DMS79 (cell line): ENCODE measurements around the gene CNOT6.
"Not testable (repeated sequence)": the region's sequence is repeated elsewhere in the genome, so short reads cannot be mapped to it uniquely, and the experiment has no call there.

Experiments
- DNase-seq: peaks from one replicate; lab custom pipeline; 2025; lab: John Stamatoyannopoulos, UW

The CNOT6 gene

DNA sequence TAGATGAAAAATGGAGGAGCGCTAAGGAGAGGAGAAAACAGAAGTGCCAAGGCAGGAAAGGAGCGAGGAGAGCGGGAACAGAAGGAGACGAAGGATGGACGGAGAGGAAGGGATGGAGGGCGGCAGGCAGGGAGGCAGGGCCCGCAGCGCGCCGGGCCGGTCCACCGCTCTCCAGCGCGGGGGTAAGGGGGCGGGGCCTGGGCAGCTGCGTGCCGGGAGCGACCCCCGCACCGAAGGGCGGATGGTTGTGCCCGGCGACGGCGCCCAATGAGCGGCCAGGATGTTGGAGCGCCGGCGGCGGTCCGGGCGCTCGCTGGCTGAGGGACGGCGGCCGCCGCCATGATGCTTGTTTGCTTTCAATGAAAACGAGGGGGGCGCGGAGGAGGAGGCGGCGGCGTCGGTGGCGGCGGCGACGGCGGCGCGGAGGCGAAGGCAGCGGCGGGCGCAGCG is at the start of gene CNOT6:
CNOT6 (plus strand) TSS at position 320 of the 450 bp plus-strand sequence. CDS start 34,898 bp downstream, outside the sequence.
- peak; percentile 58 for DNase-seq

- DNase-seq, result no peak
Observed at GRCh38 chr5:180454752-180455151, 39.4 kb upstream of the CNOT6 start.

GRCh38 chr5:180455872-180456271 is 38.3 kb upstream of the CNOT6 start:
- no peak for DNase-seq

- no peak for DNase-seq
Observed at GRCh38 chr5:180456792-180457191, 37.4 kb upstream of the CNOT6 start.

GRCh38 chr5:180458852-180459673 is 35.1 kb upstream of the CNOT6 start:
- DNase-seq, result not testable (repeated sequence)

- DNase-seq, result not testable (repeated sequence)
Observed at GRCh38 chr5:180459674-180460142, 34.5 kb upstream of the CNOT6 start.

DNA sequence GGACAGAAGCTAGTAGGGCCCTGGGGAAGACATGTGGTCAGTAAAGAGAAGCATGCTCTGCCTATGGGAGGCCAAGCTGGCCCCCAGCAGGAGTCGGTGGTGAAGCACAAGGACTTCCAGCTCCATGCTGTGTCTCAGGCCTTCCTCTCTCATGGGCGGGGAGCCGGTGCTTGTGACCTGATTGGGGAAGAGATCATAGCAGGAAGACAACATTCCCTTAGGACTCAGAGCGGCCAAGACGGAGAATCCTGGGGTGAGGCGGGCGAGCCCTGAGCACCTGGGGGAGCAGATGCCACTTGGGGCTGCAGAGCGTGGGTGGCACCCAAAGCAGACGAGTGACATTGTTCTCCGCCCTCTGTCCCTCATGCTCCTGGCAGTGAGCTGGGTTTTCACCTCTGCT is 33.3 kb upstream of the CNOT6 start:
- DNase-seq, result no peak

- DNase-seq, result no peak
Observed at GRCh38 chr5:180461303-180461702, 32.9 kb upstream of the CNOT6 start.

DNA sequence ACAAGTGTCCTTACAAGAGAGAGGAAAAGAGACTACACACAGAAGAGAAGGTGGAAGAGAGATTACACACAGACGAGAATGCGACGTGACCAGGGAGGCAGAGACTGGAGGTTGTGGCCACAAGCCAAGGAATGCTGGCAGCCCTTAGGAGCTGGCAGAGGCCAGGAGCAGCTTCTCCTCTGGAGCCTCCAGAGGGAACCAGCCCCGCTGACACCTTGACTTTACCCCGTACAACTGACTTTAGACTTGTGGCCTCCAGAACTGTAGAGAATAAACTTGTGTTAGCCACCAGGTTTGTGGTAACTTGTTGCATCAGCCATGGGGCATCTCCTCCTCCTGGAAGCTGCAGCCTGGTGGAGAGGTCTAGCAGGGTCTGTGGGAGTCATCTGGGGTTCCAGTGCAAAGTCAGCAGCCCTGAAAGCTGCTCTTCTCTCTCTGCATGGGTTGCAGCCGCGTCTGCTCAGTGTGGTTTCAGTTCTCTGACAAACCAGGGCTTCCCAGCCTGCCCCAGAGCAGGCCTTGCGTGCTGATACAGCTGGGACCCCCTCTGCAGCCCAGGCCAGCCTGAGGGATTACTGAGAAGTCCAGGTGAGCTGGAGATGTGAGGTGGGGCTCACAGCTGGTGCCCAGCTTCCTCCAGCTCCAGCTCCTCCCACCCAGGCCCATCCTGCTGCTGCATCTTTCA is 30.8 kb upstream of the CNOT6 start:
- no peak for DNase-seq

DNA sequence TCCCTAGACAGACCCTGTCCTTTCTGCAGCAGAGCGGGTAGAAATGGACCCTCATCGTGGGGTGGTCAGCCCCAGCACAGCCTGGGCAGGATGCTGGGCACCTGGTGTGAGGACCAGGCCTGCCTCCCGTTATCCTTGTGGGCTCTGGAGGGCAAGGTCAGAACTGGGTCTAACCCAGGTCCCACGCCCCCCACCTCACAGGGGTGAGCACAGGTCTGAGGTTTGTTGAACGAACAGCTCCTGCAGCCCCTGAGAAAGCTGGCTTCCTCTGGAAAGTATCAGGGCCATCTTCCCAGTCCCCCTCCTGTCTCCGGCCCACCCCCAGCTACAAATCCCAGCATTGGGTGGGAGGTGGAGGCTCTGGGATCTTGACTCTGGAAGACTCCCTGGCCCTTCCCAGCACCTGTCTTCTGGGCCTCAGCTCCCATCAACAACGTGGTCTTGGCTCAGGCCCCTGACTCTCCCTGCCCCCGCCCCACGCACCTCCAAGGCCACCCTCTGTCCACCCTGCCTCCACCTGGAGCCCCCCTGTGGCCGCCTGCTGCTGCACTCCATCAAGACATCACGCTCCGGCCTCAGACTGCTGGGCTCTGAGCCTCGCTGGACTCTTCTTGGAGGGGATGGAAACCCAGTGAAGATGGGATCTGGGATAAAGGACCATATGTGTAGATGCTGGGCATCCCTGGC is 30.1 kb upstream of the CNOT6 start:
- no peak for DNase-seq

GRCh38 chr5:180464603-180464970 is 29.6 kb upstream of the CNOT6 start:
- DNase-seq, result no peak

- not testable (repeated sequence) for DNase-seq
Observed at GRCh38 chr5:180465052-180465451, 29.1 kb upstream of the CNOT6 start.

DNA sequence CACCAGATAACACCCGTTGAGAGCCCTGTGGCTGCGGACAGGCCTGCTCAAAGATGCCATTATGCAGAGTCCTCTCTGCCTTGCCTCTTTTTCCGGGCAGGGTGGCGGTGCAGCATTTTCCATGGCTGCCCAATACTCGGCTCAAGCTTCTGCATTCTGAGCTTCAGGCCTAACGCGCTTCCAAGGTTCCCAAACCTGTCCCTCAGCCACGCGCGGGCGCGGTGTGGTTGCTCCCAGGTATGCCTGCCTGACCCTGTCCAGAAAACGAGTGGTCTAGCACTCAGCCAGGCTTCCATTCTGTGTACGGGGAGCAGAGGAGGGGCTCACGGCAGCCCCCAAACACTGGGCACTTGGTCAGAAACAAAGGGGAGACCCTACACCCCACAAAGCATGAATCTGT is 27.9 kb upstream of the CNOT6 start:
- DNase-seq, result no peak

DNA sequence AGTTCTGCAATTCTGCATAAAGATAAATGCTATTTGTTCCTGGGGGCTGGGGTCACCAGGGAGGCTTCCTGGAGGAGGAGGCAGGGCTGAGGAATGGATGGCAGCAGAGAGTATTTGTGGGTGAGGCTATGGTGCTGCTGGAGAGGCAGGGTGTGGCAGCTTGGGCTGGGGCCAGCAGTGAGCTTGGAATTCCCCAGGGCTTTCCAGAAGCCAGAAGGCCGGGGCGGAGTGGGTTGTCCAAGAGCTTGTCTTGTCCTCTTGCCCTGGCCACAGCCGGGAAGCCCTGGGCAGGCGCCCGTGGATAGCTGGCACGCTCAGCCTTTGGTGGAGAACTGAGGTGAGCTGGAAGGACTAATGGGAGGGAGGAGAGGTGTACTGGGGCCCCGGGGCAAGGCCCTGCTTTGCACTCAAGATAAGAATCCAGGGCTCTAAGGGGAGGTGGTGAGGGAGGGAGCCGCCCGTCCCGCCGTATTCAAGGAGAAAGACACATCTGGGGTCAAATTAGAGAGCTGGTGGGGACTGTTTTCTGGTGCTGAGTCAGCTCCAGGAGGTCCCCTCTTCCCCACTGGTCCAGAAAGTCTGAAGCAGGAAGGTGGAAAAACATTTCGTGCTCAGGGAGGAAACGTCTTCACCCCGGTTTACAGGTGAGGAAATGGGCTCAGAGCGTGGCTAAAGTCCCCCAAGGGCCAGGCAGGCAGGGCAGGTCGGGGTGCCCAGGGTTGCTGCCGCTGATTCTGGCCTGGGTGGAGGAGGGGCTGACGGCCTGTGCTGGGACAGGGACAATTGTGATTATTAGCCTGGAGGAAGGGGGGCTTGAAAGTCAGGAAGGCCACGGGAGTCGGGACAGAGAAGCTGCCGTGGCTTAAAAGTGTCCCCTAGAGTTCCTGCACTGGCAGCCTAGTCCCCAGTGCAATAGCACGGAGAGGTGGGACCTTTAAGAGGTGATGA is 26.9 kb upstream of the CNOT6 start:
- no peak for DNase-seq

- DNase-seq, result no peak
Observed at GRCh38 chr5:180467989-180468731, 26.0 kb upstream of the CNOT6 start.

DNA sequence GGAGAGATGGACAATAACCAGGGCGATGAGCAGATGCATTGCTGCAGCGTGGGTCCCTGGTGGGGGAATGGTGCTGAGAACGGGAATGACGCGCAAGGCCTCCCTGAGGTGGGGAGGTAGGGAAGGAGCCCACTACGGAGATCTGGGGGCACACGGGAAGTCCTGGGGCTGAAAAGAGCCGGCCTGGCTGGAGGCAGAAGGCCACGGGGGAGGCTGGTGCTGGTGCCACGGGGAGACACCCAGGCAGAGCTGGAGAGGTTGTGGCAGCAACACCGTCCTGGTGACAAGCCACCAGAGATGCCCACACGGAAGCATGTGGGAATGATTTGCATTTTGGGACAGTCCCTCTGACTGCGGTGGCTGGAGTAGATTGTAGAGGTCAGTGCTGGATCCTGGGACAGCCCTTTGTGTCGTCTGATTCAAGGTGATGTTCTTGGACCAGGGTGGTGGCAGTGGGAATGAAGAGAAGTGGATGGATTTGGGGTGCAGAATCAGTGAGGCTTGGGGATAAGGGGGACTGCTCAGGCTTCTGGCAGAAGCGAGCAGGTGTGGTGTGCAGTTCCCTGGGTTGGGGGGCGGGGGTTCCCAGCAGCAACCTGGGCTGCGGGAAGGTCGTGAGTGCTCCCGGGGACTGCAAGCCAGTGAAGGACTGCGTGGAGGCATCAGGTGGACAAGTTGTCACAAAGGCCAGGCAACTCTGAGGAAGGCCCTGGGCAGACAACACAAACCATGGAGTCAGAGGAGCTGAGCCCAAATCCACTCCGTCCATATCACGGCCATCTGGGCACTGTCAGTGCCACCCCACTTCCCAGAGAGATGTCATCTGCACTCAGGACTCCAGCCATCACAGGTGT is 25.2 kb upstream of the CNOT6 start:
- DNase-seq, result no peak

DNA sequence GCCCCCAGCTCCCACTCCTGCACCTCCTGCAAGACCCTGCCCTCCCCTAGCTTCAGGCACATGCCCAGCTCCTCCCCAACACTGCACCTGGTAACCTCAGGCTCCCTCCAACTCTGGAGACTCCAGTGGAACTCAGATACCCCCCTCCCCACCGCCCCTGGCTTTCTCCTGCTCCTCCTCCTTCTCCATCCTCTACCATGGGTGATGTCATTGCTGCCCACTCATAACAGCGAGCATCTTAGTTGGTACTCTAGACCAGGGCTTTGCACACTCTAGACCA is 24.7 kb upstream of the CNOT6 start:
- no peak for DNase-seq

DNA sequence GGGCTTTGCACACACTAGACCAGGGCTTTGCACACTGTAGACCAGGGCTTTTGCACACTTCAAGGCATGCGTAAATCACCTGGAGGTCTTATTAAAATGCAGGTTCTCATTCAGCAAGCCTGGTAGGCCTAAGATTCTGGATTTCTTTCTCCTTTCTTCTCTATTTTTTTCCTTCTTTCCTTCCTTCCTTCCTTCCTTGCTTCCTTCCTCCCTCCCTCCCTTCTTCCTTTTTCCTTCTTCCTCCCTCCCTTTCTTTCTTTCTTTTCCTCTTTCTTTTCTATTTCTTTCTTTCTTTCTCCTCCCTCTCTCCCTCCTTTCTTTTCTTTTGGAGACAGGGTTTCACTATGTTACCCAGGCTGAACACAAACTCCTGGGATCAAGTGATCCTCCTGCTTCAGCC is 24.3 kb upstream of the CNOT6 start:
- DNase-seq, result no peak

- no peak for DNase-seq
Observed at GRCh38 chr5:180470361-180470760, 23.8 kb upstream of the CNOT6 start.

- no peak for DNase-seq
Observed at GRCh38 chr5:180470966-180471582, 23.1 kb upstream of the CNOT6 start.
